Panc1 (cell line): Measurements from ENCODE around the gene HOXA9. TPM values are rescaled to one million over a fixed set of nuclear protein-coding genes. Genes with fewer than 3 reads are reported as not detected.

Source experiments
- ATAC-seq: fragments of 200-7000 bp; cut with Tn5 transposase; 2 replicates; pipeline ENCODE4 v1.9.1; 2020; ENCODE audit warnings: mild to moderate bottlenecking, moderate library complexity
- BruUV-seq: library from RNA; stranded (reverse); fragments of 400-500 nt; replicated peaks from 2 replicates; lab custom pipeline; 2021; lab: Mats Ljungman, UMichigan
- CTCF ChIA-PET: fragments of 300-600 bp; sonication (Branson Sonifier 250); formaldehyde crosslinking; loops from one replicate; lab custom pipeline; 2022; ENCODE audit warnings: antibody characterized with exemption; lab: Charles Lee
- POLR2A ChIA-PET: fragments of 300-600 bp; sonication (Branson Sonifier 250); formaldehyde crosslinking; loops from one replicate; lab custom pipeline; 2022; ENCODE audit warnings: antibody characterized with exemption; lab: Charles Lee
- DNase-seq: peaks from one replicate; pipeline ENCODE4 v3.0.0-alpha.2; 2010; ENCODE audit warnings: low read depth, low spot score
- H3K27ac ChIP-seq: 2 replicates; pipeline ENCODE4 v1.5.1; 2011; ENCODE audit warnings: mild to moderate bottlenecking, low read length, inconsistent platforms
- H3K27me3 ChIP-seq: fragments of 200-500 bp; sonication (Bioruptor generic); 2 replicates; pipeline ENCODE4 v1.6.0; 2014; ENCODE audit warnings: low read length, inconsistent platforms; ENCODE audit not compliant: control insufficient read depth, insufficient read depth
- H3K36me3 ChIP-seq: fragments of 200-500 bp; sonication (Bioruptor generic); 2 replicates; pipeline ENCODE4 v1.5.1; 2014; ENCODE audit warnings: inconsistent platforms, mild to moderate bottlenecking, low read length, moderate library complexity; ENCODE audit not compliant: control insufficient read depth, insufficient read depth
- H3K4me1 ChIP-seq: 2 replicates; pipeline ENCODE4 v1.5.1; 2011; ENCODE audit warnings: inconsistent platforms, mild to moderate bottlenecking, low read length, moderate library complexity; ENCODE audit not compliant: control insufficient read depth, insufficient read depth
- H3K4me3 ChIP-seq, 2 experiments: 2 replicates each; pipeline ENCODE4 v1.5.1; 2011 to 2012; ENCODE audit warnings: low read depth in 2 of 2, low read length in 2 of 2, mild to moderate bottlenecking in 2 of 2, inconsistent platforms in 1 of 2, moderate library complexity in 1 of 2
- H3K9me3 ChIP-seq: fragments of 200-500 bp; sonication (Bioruptor generic); 2 replicates; pipeline ENCODE4 v1.5.1; 2014; ENCODE audit warnings: low read depth, mild to moderate bottlenecking, inconsistent platforms, low read length, moderate library complexity; ENCODE audit not compliant: control insufficient read depth, insufficient read depth
- CTCF ChIP-seq: fragments of 450-650 bp; IDR thresholded peaks from 2 replicates; pipeline ENCODE4 v1.5.1; 2017; ENCODE audit warnings: mild to moderate bottlenecking
- POLR2AphosphoS5 ChIP-seq: IDR thresholded peaks from 2 replicates; pipeline ENCODE4 v1.6.1; 2012; ENCODE audit warnings: mild to moderate bottlenecking, low read depth, low read length, moderate library complexity
- REST ChIP-seq, 2 experiments: IDR thresholded peaks; 2 replicates each; pipeline ENCODE4 v1.6.1; 2011 to 2012; ENCODE audit warnings: low read depth in 2 of 2, control low read depth in 1 of 2, low read length in 1 of 2, mild to moderate bottlenecking in 1 of 2, moderate library complexity in 1 of 2; ENCODE audit not compliant: insufficient read depth in 1 of 2
- SIN3A ChIP-seq: IDR thresholded peaks from 2 replicates; pipeline ENCODE4 v1.6.1; 2012; ENCODE audit warnings: low read depth, mild to moderate bottlenecking, low read length, moderate library complexity, borderline replicate concordance; ENCODE audit not compliant: insufficient read depth
- TCF7L2 ChIP-seq: IDR thresholded peaks from 2 replicates; pipeline ENCODE4 v1.6.1; 2011; ENCODE audit warnings: mild to moderate bottlenecking, low read depth, low read length, inconsistent platforms
- in situ Hi-C: cut with HindIII; loops from 2 replicates; pipeline ENCODE4 v1.10.0; 2016; ENCODE audit warnings: low sequenced_read_pairs, low pct_unique_long_range_greater_than_20kb
- intact Hi-C: fragments of 100-400 bp; cut with micrococcal nuclease; formaldehyde crosslinking; loops from one replicate; pipeline ENCODE4 v1.10.0; 2022; ENCODE audit not compliant: unreplicated experiment
- total RNA-seq: library from RNA; stranded (reverse); gene quantifications from one replicate; pipeline ENCODE4 v1.2.1, GENCODE V29; 2021; ENCODE audit not compliant: unreplicated experiment

Gene HOXA9
- total RNA-seq, 1 experiment from 2014 or later: not detected

GRCh38 chr7:27187475-27188385 lies 22.4 kb upstream of the HOXA9 start:
- Histone ChIP-seq H3K4me3 (no peak overlapping the region), H3K36me3 (no peaks in the 10 kb centered on the region), H3K9me3 (no peaks in the 10 kb centered on the region), H3K27ac (no peak overlapping the region), H3K27me3 (no peaks in the 10 kb centered on the region), H3K4me1 (peaks cover 11% of the 10 kb centered on the region)
- ChIA-PET POLR2A (no interaction called here), CTCF (no interaction called here)
- no TSS peak for BruUV-seq
- no peak for TF ChIP-seq REST (IDR thresholded peaks at IDR 0.05; ENCODE audit: insufficient read depth in 1 of 2, low read depth in 2 of 2, low read length in 1 of 2)
- no peak for TF ChIP-seq POLR2AphosphoS5
- intact Hi-C loops (no loop called here), in situ Hi-C loops (no loop called here)
- ATAC-seq (no peak), DNase-seq (no peak)

GRCh38 chr7:27186668-27187474 lies 21.5 kb upstream of the HOXA9 start:
- ChIA-PET CTCF (no interaction called here), POLR2A (no interaction called here)
- H3K9me3 ChIP-seq: no peaks in the 10 kb centered on the region
- H3K4me3 ChIP-seq: no peak overlapping the region
- no peaks in the 10 kb centered on the region for H3K36me3 ChIP-seq
- no peak for TF ChIP-seq TCF7L2
- TF ChIP-seq REST (IDR thresholded peaks at IDR 0.05; ENCODE audit: insufficient read depth in 1 of 2, low read depth in 2 of 2, low read length in 1 of 2): no peak
- TF ChIP-seq SIN3A: no peak
- no peak for TF ChIP-seq CTCF
- ATAC-seq: no peak
- H3K27ac ChIP-seq: no peak overlapping the region
- no peak for DNase-seq
- H3K27me3 ChIP-seq: no peaks in the 10 kb centered on the region
- intact Hi-C loops: no loop called here
- no TSS peak for BruUV-seq
- H3K4me1 ChIP-seq: peaks cover 11% of the 10 kb centered on the region
- in situ Hi-C loops: no loop called here
